Measurements from ENCODE around the gene RCSD1. TPM values are rescaled to one million over a fixed set of nuclear protein-coding genes. Genes with fewer than 3 reads are reported as not detected.

Gene RCSD1
- total RNA-seq, 1 experiment from 2014 or later = 0.50 TPM

DNA sequence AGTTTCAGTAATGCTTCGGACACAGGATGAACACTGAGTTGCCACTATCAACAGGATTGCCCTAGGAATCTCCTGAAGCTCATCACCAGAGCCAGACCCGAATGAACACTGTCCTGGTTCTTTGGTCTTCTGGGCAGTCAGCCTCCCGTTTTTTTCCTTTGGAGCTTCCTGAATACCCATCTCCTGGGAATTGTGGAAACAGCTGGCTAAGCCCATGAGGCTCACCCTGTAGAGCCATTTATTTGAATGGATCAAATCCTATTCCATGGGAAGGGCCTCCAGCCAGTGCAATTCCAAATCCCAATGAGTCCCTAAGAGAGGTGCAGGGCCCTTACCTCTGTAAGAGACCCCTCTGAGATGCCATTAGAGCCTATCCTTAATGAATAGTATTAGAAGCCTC is 5.9 kb downstream of the RCSD1 start:
- H3K4me3 Mint-ChIP-seq = no peak overlapping the region
- no peaks in the 10 kb centered on the region for H3K36me3 Mint-ChIP-seq
- POLR2A ChIA-PET = no interaction called here
- ATAC-seq = no peak
- no peak for DNase-seq (ENCODE audit: low spot score)
- no peaks in the 10 kb centered on the region for H3K9me3 Mint-ChIP-seq
- peaks cover 34% of the 10 kb centered on the region for H3K4me1 Mint-ChIP-seq
- CTCF ChIA-PET = interaction anchor here (0.9 to 2.8 kb wide), 5 partner anchors 19 to 95 kb away, joined by 3 to 10 read pairs (median 3); no protein-coding TSS in a partner anchor
- H3K27me3 Mint-ChIP-seq (ENCODE audit: low read depth) = peaks cover 58% of the 10 kb centered on the region
- TF ChIP-seq JUN (CRISPR knock-in tag; IDR thresholded peaks at IDR 0.05) (no peak), SMAD3 (CRISPR knock-in tag; IDR thresholded peaks at IDR 0.05; ENCODE audit: borderline replicate concordance) (no peak), ELF4 (CRISPR knock-in tag; IDR thresholded peaks at IDR 0.05; ENCODE audit: low read depth) (no peak), CBFB (CRISPR knock-in tag; IDR thresholded peaks at IDR 0.05; ENCODE audit: low read depth) (no peak), NFE2L1 (CRISPR knock-in tag; IDR thresholded peaks at IDR 0.05) (no peak)
- TF ChIP-seq, protein P1, sequence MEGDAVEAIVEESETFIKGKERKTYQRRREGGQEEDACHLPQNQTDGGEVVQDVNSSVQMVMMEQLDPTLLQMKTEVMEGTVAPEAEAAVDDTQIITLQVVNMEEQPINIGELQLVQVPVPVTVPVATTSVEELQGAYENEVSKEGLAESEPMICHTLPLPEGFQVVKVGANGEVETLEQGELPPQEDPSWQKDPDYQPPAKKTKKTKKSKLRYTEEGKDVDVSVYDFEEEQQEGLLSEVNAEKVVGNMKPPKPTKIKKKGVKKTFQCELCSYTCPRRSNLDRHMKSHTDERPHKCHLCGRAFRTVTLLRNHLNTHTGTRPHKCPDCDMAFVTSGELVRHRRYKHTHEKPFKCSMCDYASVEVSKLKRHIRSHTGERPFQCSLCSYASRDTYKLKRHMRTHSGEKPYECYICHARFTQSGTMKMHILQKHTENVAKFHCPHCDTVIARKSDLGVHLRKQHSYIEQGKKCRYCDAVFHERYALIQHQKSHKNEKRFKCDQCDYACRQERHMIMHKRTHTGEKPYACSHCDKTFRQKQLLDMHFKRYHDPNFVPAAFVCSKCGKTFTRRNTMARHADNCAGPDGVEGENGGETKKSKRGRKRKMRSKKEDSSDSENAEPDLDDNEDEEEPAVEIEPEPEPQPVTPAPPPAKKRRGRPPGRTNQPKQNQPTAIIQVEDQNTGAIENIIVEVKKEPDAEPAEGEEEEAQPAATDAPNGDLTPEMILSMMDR (IDR thresholded peaks at IDR 0.05) = no peak
- TF ChIP-seq, protein P2, sequence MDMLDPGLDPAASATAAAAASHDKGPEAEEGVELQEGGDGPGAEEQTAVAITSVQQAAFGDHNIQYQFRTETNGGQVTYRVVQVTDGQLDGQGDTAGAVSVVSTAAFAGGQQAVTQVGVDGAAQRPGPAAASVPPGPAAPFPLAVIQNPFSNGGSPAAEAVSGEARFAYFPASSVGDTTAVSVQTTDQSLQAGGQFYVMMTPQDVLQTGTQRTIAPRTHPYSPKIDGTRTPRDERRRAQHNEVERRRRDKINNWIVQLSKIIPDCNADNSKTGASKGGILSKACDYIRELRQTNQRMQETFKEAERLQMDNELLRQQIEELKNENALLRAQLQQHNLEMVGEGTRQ (CRISPR knock-in tag; IDR thresholded peaks at IDR 0.05) = no peak
- TF ChIP-seq, protein P3, sequence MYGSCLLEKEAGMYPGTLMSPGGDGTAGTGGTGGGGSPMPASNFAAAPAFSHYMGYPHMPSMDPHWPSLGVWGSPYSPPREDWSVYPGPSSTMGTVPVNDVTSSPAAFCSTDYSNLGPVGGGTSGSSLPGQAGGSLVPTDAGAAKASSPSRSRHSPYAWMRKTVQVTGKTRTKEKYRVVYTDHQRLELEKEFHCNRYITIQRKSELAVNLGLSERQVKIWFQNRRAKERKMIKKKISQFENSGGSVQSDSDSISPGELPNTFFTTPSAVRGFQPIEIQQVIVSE (CRISPR knock-in tag; IDR thresholded peaks at IDR 0.05; ENCODE audit: borderline replicate concordance) = no peak
- H3K27ac Mint-ChIP-seq = no peak overlapping the region

DNA sequence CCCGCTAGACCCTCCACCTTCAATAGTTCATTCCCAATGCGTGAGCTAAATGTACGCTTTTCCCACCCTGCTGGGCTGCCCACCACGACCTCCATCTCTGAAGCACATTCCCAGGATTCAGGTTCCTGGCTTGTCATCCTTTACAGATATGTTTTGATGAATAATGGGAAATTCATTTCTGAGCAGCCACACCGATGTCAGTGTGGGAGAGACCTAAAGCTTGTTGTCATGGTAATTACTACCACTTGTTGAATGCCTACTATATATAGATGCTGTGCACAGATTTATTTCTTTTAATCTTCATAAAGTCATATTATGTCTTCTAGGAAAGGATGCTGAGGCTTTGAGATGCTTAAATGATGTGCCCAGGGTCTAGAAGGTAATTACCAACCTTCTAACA is 8.0 kb downstream of the RCSD1 start:
- ChIA-PET CTCF (no interaction called here), POLR2A (no interaction called here)
- peaks cover 37% of the 10 kb centered on the region for H3K27me3 Mint-ChIP-seq (ENCODE audit: low read depth)
- ATAC-seq (no peak), DNase-seq (ENCODE audit: low spot score) (no peak)
- H3K27ac Mint-ChIP-seq = no peak overlapping the region
- H3K36me3 Mint-ChIP-seq = no peaks in the 10 kb centered on the region
- H3K4me1 Mint-ChIP-seq = peaks cover 18% of the 10 kb centered on the region
- H3K9me3 Mint-ChIP-seq = no peaks in the 10 kb centered on the region
- TF ChIP-seq SMAD4 (CRISPR knock-in tag; IDR thresholded peaks at IDR 0.05) = no peak
- TF ChIP-seq TP53 (CRISPR knock-in tag; IDR thresholded peaks at IDR 0.05) = no peak
- TF ChIP-seq ETV6 (CRISPR knock-in tag; IDR thresholded peaks at IDR 0.05) = no peak
- TF ChIP-seq PRRX2 (CRISPR knock-in tag; IDR thresholded peaks at IDR 0.05) = no peak
- TF ChIP-seq, protein P4, sequence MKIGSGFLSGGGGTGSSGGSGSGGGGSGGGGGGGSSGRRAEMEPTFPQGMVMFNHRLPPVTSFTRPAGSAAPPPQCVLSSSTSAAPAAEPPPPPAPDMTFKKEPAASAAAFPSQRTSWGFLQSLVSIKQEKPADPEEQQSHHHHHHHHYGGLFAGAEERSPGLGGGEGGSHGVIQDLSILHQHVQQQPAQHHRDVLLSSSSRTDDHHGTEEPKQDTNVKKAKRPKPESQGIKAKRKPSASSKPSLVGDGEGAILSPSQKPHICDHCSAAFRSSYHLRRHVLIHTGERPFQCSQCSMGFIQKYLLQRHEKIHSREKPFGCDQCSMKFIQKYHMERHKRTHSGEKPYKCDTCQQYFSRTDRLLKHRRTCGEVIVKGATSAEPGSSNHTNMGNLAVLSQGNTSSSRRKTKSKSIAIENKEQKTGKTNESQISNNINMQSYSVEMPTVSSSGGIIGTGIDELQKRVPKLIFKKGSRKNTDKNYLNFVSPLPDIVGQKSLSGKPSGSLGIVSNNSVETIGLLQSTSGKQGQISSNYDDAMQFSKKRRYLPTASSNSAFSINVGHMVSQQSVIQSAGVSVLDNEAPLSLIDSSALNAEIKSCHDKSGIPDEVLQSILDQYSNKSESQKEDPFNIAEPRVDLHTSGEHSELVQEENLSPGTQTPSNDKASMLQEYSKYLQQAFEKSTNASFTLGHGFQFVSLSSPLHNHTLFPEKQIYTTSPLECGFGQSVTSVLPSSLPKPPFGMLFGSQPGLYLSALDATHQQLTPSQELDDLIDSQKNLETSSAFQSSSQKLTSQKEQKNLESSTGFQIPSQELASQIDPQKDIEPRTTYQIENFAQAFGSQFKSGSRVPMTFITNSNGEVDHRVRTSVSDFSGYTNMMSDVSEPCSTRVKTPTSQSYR (CRISPR knock-in tag; IDR thresholded peaks at IDR 0.05) = no peak
- TF ChIP-seq, protein P5, sequence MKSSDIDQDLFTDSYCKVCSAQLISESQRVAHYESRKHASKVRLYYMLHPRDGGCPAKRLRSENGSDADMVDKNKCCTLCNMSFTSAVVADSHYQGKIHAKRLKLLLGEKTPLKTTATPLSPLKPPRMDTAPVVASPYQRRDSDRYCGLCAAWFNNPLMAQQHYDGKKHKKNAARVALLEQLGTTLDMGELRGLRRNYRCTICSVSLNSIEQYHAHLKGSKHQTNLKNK (CRISPR knock-in tag; IDR thresholded peaks at IDR 0.05) = no peak
- no peak for TF ChIP-seq NR1H2 (CRISPR knock-in tag; IDR thresholded peaks at IDR 0.05)
- no peak for TF ChIP-seq ZNF121 (CRISPR knock-in tag; IDR thresholded peaks at IDR 0.05)
- TF ChIP-seq ZBTB21 (CRISPR knock-in tag; IDR thresholded peaks at IDR 0.05; ENCODE audit: borderline replicate concordance) = no peak
- TF ChIP-seq FOXJ3 (CRISPR knock-in tag; IDR thresholded peaks at IDR 0.05; ENCODE audit: borderline replicate concordance) = no peak
- TF ChIP-seq ZNF263 (CRISPR knock-in tag; IDR thresholded peaks at IDR 0.05; ENCODE audit: low read depth) = no peak
- TF ChIP-seq, protein P6, sequence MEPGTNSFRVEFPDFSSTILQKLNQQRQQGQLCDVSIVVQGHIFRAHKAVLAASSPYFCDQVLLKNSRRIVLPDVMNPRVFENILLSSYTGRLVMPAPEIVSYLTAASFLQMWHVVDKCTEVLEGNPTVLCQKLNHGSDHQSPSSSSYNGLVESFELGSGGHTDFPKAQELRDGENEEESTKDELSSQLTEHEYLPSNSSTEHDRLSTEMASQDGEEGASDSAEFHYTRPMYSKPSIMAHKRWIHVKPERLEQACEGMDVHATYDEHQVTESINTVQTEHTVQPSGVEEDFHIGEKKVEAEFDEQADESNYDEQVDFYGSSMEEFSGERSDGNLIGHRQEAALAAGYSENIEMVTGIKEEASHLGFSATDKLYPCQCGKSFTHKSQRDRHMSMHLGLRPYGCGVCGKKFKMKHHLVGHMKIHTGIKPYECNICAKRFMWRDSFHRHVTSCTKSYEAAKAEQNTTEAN (CRISPR knock-in tag; IDR thresholded peaks at IDR 0.05) = no peak
- TF ChIP-seq, protein P7, sequence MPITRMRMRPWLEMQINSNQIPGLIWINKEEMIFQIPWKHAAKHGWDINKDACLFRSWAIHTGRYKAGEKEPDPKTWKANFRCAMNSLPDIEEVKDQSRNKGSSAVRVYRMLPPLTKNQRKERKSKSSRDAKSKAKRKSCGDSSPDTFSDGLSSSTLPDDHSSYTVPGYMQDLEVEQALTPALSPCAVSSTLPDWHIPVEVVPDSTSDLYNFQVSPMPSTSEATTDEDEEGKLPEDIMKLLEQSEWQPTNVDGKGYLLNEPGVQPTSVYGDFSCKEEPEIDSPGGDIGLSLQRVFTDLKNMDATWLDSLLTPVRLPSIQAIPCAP (CRISPR knock-in tag; IDR thresholded peaks at IDR 0.05) = no peak
- TF ChIP-seq GABPB1 (CRISPR knock-in tag; IDR thresholded peaks at IDR 0.05) = no peak
- no peak overlapping the region for H3K4me3 Mint-ChIP-seq

Measured in WTC11 (cell line).